ENCODE data around the gene RPP25L. TPM values are rescaled to one million over a fixed set of nuclear protein-coding genes. Genes with fewer than 3 reads are reported as not detected.

Gene RPP25L
- polyA plus RNA-seq, 1 experiment, result 38.8 TPM

DNA sequence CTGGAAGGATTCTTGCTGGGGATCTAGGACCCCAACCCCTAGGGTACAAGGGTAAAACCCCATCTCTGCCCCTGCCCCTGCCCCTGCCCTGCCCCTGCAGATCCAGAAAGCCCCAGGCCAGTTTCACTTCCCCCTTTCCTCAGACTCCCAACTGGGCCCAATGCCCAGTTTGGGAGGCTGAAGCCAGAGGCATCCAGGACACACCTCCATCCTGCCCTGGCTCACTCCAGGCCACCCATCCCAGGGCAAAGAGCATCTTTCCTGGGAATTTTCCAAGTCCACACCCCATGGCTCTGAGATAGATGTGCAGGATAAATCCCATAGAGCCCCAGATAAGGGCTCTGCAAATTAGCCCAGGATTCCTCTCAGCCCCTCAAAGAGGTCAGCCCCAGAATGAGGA lies 39.8 kb downstream of the RPP25L start:
- DNase-seq (ENCODE audit: low read depth), result no peak
- no peak overlapping the region for H3K4me3 ChIP-seq (ENCODE audit: low read depth, low read length)
- H3K27me3 ChIP-seq (ENCODE audit: control insufficient read depth, insufficient read depth, low read length), result peaks cover 30% of the 10 kb centered on the region
- H3K36me3 ChIP-seq (ENCODE audit: control insufficient read depth, insufficient read depth, low read length), result no peaks in the 10 kb centered on the region
- CTCF ChIA-PET, result interaction anchor here (1.2 kb wide), 1 partner anchor 32 kb away, joined by 4 read pairs; no protein-coding TSS in a partner anchor
- POLR2A ChIA-PET, result no interaction called here
- TF ChIP-seq CTCF (IDR thresholded peaks at IDR 0.05; ENCODE audit: insufficient read depth, low read depth, low read length), result no peak

- no peak for TF ChIP-seq CTCF (IDR thresholded peaks at IDR 0.05; ENCODE audit: insufficient read depth, low read depth, low read length)
- DNase-seq (ENCODE audit: low read depth), result no peak
- ChIA-PET CTCF (interaction anchor here (0.7 to 1.5 kb wide), 3 partner anchors 9 to 32 kb away, joined by 3 to 4 read pairs (median 4); no protein-coding TSS in a partner anchor), POLR2A (no interaction called here)
- peaks cover 25% of the 10 kb centered on the region for H3K27me3 ChIP-seq (ENCODE audit: control insufficient read depth, insufficient read depth, low read length)
- H3K4me3 ChIP-seq (ENCODE audit: low read depth, low read length), result no peak overlapping the region
- H3K36me3 ChIP-seq (ENCODE audit: control insufficient read depth, insufficient read depth, low read length), result no peaks in the 10 kb centered on the region
These were observed 40.5 kb downstream of the RPP25L start for GRCh38 chr9:34571481-34571810.

DNA sequence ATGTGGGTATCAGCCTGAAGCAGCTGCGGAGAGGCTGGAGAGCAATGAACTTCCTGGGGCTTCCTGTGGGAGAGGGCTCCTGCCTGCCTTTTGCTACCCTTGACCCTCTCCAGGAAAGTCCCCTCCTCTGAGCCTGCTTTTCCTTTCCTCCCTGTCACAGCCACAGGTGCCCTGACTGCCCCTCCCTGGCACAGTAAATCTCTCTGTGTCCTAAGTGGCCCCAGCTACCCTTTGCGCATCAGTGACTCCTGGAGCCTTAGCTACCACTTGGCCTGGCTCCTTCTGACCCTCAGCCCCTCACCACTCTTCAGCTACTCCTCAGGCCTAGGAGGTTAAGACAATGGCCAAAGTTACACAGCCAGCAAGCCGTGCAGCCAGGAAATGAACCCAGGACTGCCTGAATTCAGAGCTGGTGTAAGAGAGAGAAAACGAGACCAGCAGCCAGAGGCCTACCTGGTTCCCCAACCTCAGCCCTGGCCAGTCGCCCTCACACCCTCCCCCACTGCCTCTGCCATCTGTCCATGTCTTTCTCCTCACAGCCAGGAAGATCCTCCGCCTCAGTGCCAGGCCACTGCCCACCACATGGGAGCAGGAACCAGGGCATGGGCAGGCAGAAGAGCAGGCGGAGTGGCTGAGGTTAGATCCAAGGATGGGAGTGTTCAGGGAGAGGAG lies 41.0 kb downstream of the RPP25L start:
- ChIA-PET POLR2A (no interaction called here), CTCF (interaction anchor here (0.6 to 1.5 kb wide), 6 partner anchors 9 to 162 kb away, joined by 3 to 5 read pairs (median 4); no protein-coding TSS in a partner anchor)
- no peaks in the 10 kb centered on the region for H3K36me3 ChIP-seq (ENCODE audit: control insufficient read depth, insufficient read depth, low read length)
- H3K27me3 ChIP-seq (ENCODE audit: control insufficient read depth, insufficient read depth, low read length), result peaks cover 20% of the 10 kb centered on the region
- DNase-seq (ENCODE audit: low read depth), result no peak
- no peak overlapping the region for H3K4me3 ChIP-seq (ENCODE audit: low read depth, low read length)
- no peak for TF ChIP-seq CTCF (IDR thresholded peaks at IDR 0.05; ENCODE audit: insufficient read depth, low read depth, low read length)

DNA sequence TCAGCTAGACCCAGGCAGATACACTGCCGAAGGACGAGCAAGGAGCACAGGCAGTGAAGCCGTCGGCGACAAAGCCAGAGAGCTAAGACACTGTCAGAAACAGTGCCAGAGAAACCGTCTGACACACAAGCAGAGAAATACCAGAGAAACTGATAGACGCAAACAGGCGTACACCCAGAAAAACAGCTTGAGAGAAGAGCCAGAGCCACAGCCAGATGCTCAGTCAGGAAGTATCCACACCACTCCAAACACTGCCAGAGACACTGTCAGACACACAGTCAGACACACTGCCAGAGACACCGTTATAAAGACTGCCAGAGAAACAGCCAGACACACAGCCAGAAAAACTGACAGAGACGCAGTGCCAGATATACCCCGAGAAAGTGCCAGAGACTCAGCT lies 41.5 kb downstream of the RPP25L start:
- TF ChIP-seq CTCF (IDR thresholded peaks at IDR 0.05; ENCODE audit: insufficient read depth, low read depth, low read length), result no peak
- ChIA-PET POLR2A (no interaction called here), CTCF (interaction anchor here (0.6 to 1.5 kb wide), 4 partner anchors 8 to 161 kb away, joined by 3 to 5 read pairs (median 4); no protein-coding TSS in a partner anchor)

DNA sequence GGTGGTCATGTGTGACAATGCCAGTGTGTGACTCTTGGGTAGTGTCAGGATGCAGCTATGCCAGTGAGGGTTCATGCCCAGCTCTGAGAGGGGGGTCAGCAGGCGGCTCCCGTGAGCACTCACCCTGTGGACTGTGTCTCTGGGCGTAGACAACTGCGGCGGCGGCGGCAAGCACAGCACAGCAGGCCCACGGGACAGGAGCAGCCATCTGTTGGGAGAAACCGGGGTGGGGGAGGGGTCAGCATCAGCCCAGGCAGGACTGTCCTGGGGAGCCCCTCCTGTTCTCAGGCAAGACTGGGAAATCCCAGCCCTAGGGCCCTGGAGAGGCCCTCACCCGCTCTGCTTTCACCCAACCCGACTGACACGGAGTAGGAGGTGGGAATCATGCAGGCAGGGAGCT lies 43.1 kb downstream of the RPP25L start:
- H3K4me3 ChIP-seq (ENCODE audit: low read depth, low read length), result no peak overlapping the region
- TF ChIP-seq CTCF (IDR thresholded peaks at IDR 0.05; ENCODE audit: insufficient read depth, low read depth, low read length), result no peak
- DNase-seq (ENCODE audit: low read depth), result no peak
- ChIA-PET POLR2A (no interaction called here), CTCF (interaction anchor here (0.8 kb wide), 1 partner anchor 165 kb away, joined by 3 read pairs; no protein-coding TSS in a partner anchor)
- no peaks in the 10 kb centered on the region for H3K36me3 ChIP-seq (ENCODE audit: control insufficient read depth, insufficient read depth, low read length)
- peaks cover 14% of the 10 kb centered on the region for H3K27me3 ChIP-seq (ENCODE audit: control insufficient read depth, insufficient read depth, low read length)

More for the DNA sequence above, 41.5 kb downstream of the RPP25L start:
- Histone ChIP-seq H3K4me3 (ENCODE audit: low read depth, low read length) (no peak overlapping the region), H3K27me3 (ENCODE audit: control insufficient read depth, insufficient read depth, low read length) (peaks cover 16% of the 10 kb centered on the region), H3K36me3 (ENCODE audit: control insufficient read depth, insufficient read depth, low read length) (no peaks in the 10 kb centered on the region)
- no peak for DNase-seq (ENCODE audit: low read depth)
